Endothelial cell of umbilical vein (primary cell): ENCODE measurements around the gene ZDHHC13. TPM values are rescaled to one million over a fixed set of nuclear protein-coding genes. Genes with fewer than 3 reads are reported as not detected.

Experiments used
- BruUV-seq: library from RNA; stranded (reverse); fragments of 400-500 nt; replicated peaks from 2 replicates; lab custom pipeline; 2021; lab: Mats Ljungman, UMichigan
- CTCF ChIA-PET: fragments of 300-600, 350-600 bp; sonication (Branson Sonifier 250); formaldehyde crosslinking; loops from one replicate; lab custom pipeline; 2021; ENCODE audit warnings: antibody characterized with exemption, inconsistent platforms; lab: Charles Lee
- POLR2A ChIA-PET: fragments of 300-600, 350-600 bp; sonication (Branson Sonifier 250); formaldehyde crosslinking; loops from one replicate; lab custom pipeline; 2021; ENCODE audit warnings: antibody characterized with exemption, inconsistent platforms; lab: Charles Lee
- DNase-seq: peaks from one replicate; pipeline ENCODE4 v3.0.0-alpha.2; 2011; ENCODE audit warnings: low read depth, low spot score
- FAIRE-seq: peaks from 2 replicates; lab custom pipeline; 2011; peaks lifted over from hg19 to GRCh38; lab: Jason Lieb, UNC
- H2AFZ ChIP-seq: 2 replicates; pipeline ENCODE4 v1.6.0; 2012; ENCODE audit warnings: low read depth, low read length, control low read depth, inconsistent platforms
- H3K27ac ChIP-seq: 2 replicates; pipeline ENCODE4 v1.5.1; 2011; ENCODE audit warnings: low read depth, mild to moderate bottlenecking, control low read depth, low read length, moderate library complexity; ENCODE audit not compliant: insufficient read depth
- H3K27me3 ChIP-seq, 2 experiments: 2 replicates each; pipeline versions ENCODE4 v1.6.0 to v1.6.1; 2011; ENCODE audit warnings: low read length in 2 of 2, mixed read lengths in 1 of 2; ENCODE audit not compliant: control insufficient read depth in 2 of 2, insufficient read depth in 2 of 2
- H3K36me3 ChIP-seq, 2 experiments: 2 replicates in 1 of 2; 3 replicates in 1 of 2; pipeline ENCODE4 v1.5.1; 2011; ENCODE audit warnings: low read length in 2 of 2, mild to moderate bottlenecking in 1 of 2, moderate library complexity in 1 of 2; ENCODE audit not compliant: control insufficient read depth in 2 of 2, insufficient read depth in 2 of 2; ENCODE audit errors: extremely low read depth in 1 of 2
- H3K4me1 ChIP-seq: 3 replicates; pipeline ENCODE4 v1.5.1; 2011; ENCODE audit warnings: mild to moderate bottlenecking, low read length; ENCODE audit not compliant: control insufficient read depth, insufficient read depth; ENCODE audit errors: extremely low read depth
- H3K4me2 ChIP-seq: 2 replicates; pipeline ENCODE4 v1.6.1; 2011; ENCODE audit warnings: low read length, control low read depth, mixed read lengths; ENCODE audit not compliant: insufficient read depth
- H3K4me3 ChIP-seq, 3 experiments: fragments of 200-600 bp in 1 of 3; sonication (generic), shearing (Covaris generic) in 1 of 3; replicated peaks in 1 of 3; 2 replicates each; pipeline ENCODE4 v1.5.1; 2011 to 2016; ENCODE audit warnings: control low read depth in 3 of 3, low read length in 3 of 3, mild to moderate bottlenecking in 2 of 3, inconsistent platforms in 1 of 3, low read depth in 1 of 3, moderate library complexity in 1 of 3; ENCODE audit not compliant: insufficient read depth in 1 of 3
- H3K79me2 ChIP-seq: 2 replicates; pipeline ENCODE4 v1.6.0; 2012; ENCODE audit warnings: low read length, inconsistent platforms; ENCODE audit not compliant: control insufficient read depth, insufficient read depth
- H3K9ac ChIP-seq: replicated peaks from 2 replicates; pipeline ENCODE3; 2011; ENCODE audit warnings: low read length, control low read depth; ENCODE audit not compliant: insufficient read depth; ENCODE audit errors: extremely low read depth
- H3K9me1 ChIP-seq: replicated peaks from 3 replicates; pipeline ENCODE4 v1.6.0; 2011; ENCODE audit warnings: mild to moderate bottlenecking, low read length; ENCODE audit not compliant: control insufficient read depth, insufficient read depth; ENCODE audit errors: extremely low read depth
- H3K9me3 ChIP-seq: replicated peaks from 2 replicates; pipeline ENCODE4 v1.5.1; 2012; ENCODE audit warnings: low read length, inconsistent platforms; ENCODE audit not compliant: control insufficient read depth, insufficient read depth
- H4K20me1 ChIP-seq: replicated peaks from 2 replicates; pipeline ENCODE3; 2011; ENCODE audit warnings: mild to moderate bottlenecking, low read length; ENCODE audit not compliant: control insufficient read depth, insufficient read depth; ENCODE audit errors: extremely low read depth
- EZH2 ChIP-seq: IDR thresholded peaks from 2 replicates; pipeline ENCODE4 v1.6.1; 2012; ENCODE audit warnings: borderline replicate concordance, low read depth, mild to moderate bottlenecking, moderate library complexity, low read length, inconsistent platforms; ENCODE audit not compliant: severe bottlenecking
- FOS ChIP-seq: IDR thresholded peaks from 2 replicates; pipeline ENCODE4 v1.6.1; 2011; ENCODE audit warnings: mild to moderate bottlenecking, low read length, moderate library complexity, borderline replicate concordance; ENCODE audit not compliant: insufficient read depth
- GATA2 ChIP-seq: IDR thresholded peaks from 2 replicates; pipeline ENCODE4 v1.7.0; 2011; ENCODE audit warnings: low read depth, mild to moderate bottlenecking, moderate library complexity, mixed read lengths, low read length; ENCODE audit not compliant: insufficient read length, insufficient read depth
- JUN ChIP-seq: IDR thresholded peaks from 2 replicates; pipeline ENCODE4 v1.6.1; 2011; ENCODE audit warnings: borderline replicate concordance, low read depth; ENCODE audit not compliant: insufficient read length, insufficient read depth
- MYC ChIP-seq: IDR thresholded peaks from one replicate; pipeline ENCODE4 v1.6.1; 2011; ENCODE audit warnings: mild to moderate bottlenecking, low read depth, low read length
- POLR2A ChIP-seq: IDR thresholded peaks from 2 replicates; pipeline ENCODE4 v1.6.1; 2012; ENCODE audit warnings: low read depth, mild to moderate bottlenecking, control low read depth, low read length
- POLR2AphosphoS5 ChIP-seq: IDR thresholded peaks from 2 replicates; pipeline ENCODE4 v1.6.1; 2012; ENCODE audit warnings: low read depth, mild to moderate bottlenecking, control low read depth, low read length, moderate library complexity; ENCODE audit not compliant: insufficient read depth
- dilution Hi-C: fragments of 300-500 bp; cut with MboI; formaldehyde crosslinking; loops from one replicate; pipeline ENCODE4 v1.15.0; 2019; ENCODE audit warnings: low sequenced_read_pairs; ENCODE audit not compliant: extremely low pct_ligation_motif_present
- intact Hi-C: fragments of 100-400 bp; cut with micrococcal nuclease; formaldehyde crosslinking; loops from one replicate; pipeline ENCODE4 v1.10.0; 2022
- polyA plus RNA-seq, 4 experiments: library from polyadenylated mRNA; depleted of rRNA in 3 of 4; stranded (reverse) in 3 of 4; unstranded in 1 of 4; fragments of >200 nt; gene quantifications; 2 replicates each; pipeline versions ENCODE4 v1.2.1 to v1.2.3, GENCODE V29; 2011 to 2012; ENCODE audit warnings: missing spikeins in 1 of 4
- total RNA-seq: library from RNA; stranded (reverse); gene quantifications from 2 replicates; pipeline ENCODE4 v1.2.3, GENCODE V29; 2021
- TF ChIP-seq, protein P1 (sequence below), 2 donors: IDR thresholded peaks; 1 replicate in 1 of 2; 2 replicates in 1 of 2; pipeline ENCODE4 v1.5.1; 2011; ENCODE audit warnings: low read length in 2 of 2, mild to moderate bottlenecking in 2 of 2, moderate library complexity in 2 of 2, control low read depth in 1 of 2, inconsistent platforms in 1 of 2, low read depth in 1 of 2; ENCODE audit not compliant: insufficient read depth in 1 of 2; ENCODE audit errors: extremely low read depth in 1 of 2
- TF ChIP-seq, protein P2 (sequence below): IDR thresholded peaks from 2 replicates; pipeline ENCODE4 v1.6.1; 2011; ENCODE audit not compliant: insufficient read depth, insufficient read length

The ZDHHC13 gene
- total and polyA plus RNA-seq, 2 donors (not counting 3 experiments of a cell fraction or from before 2014, with no cell fraction given): 37.4 to 52.9 TPM

DNA sequence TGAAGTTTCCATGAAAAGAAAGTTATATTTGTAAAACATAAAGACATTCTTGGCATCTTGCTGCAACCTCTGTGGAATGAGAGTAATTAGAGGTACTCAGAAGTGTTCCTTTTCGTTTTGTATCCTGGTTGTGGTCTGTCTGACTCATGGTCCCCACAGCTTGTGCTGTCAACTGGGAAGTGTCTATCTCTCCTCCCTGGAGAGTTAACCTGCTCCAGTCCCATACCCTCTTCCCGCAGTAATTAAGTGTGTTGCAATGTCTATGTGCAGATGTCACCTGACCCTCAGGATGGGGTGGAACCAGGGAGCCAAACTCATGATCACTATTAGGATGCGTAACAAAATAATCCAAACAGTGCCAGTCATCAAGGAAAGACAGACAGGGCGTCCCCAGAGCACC, 23.0 kb upstream of the ZDHHC13 start:
- H3K27ac ChIP-seq: no peak overlapping the region
- no peak overlapping the region for H3K4me2 ChIP-seq
- no peak for DNase-seq
- no TSS peak for BruUV-seq
- CTCF ChIA-PET: interaction anchor here (0.7 to 1.3 kb wide), 5 partner anchors 14 to 23 kb away, joined by 3 to 6 read pairs (median 3); partner anchors contain the start of gene ZDHHC13
- POLR2A ChIA-PET: no interaction called here
- H3K4me3 ChIP-seq: no peak overlapping the region
- no peaks in the 10 kb centered on the region for H3K9me3 ChIP-seq
- H2AFZ ChIP-seq: peak overlapping the region; percentile 56
- intact Hi-C loops: no loop called here
- peak; percentile 51 for TF ChIP-seq FOS
- TF ChIP-seq POLR2AphosphoS5: no peak
- FAIRE-seq: no peak
- dilution Hi-C loops: no loop called here
- H4K20me1 ChIP-seq: no peaks in the 10 kb centered on the region
- peaks cover 27% of the 10 kb centered on the region for H3K4me1 ChIP-seq
- H3K36me3 ChIP-seq: no peaks in the 10 kb centered on the region
- H3K9ac ChIP-seq: no peak overlapping the region
- H3K27me3 ChIP-seq: no peaks in the 10 kb centered on the region
- H3K9me1 ChIP-seq: no peaks in the 10 kb centered on the region
- H3K79me2 ChIP-seq: no peaks in the 10 kb centered on the region

DNA sequence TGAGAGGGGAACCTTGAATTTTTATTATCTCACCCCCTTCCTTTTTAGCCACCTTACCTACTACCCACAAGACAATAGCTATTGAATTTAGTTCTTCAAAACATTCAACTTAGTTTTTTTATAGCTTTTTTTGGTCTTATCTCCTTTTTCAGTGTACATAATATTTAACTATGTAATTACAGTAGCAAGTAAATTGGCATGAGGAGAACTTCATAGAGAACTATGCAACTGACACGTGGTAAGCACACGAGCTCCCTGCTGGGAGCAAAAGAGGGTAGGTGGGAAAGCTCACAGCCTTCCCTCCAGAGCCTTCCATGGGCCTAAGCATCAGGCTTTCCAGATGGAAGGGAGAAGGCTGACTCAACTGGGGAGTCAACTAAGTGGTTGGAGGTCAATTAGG, 22.1 kb upstream of the ZDHHC13 start:
- ChIA-PET POLR2A (no interaction called here), CTCF (interaction anchor here (1.0 kb wide), 2 partner anchors 18 to 24 kb away, joined by 3 to 5 read pairs; no protein-coding TSS in a partner anchor)
- dilution Hi-C loops: no loop called here

More for the DNA sequence above, 22.1 kb upstream of the ZDHHC13 start:
- H3K36me3 ChIP-seq: no peaks in the 10 kb centered on the region
- H3K9me1 ChIP-seq: no peaks in the 10 kb centered on the region
- H3K27me3 ChIP-seq: no peaks in the 10 kb centered on the region
- H2AFZ ChIP-seq: no peak overlapping the region
- H4K20me1 ChIP-seq: no peaks in the 10 kb centered on the region
- no peak for FAIRE-seq
- H3K4me2 ChIP-seq: no peak overlapping the region
- H3K27ac ChIP-seq: no peak overlapping the region
- no peak overlapping the region for H3K4me3 ChIP-seq
- intact Hi-C loops: no loop called here
- H3K9me3 ChIP-seq: no peaks in the 10 kb centered on the region
- DNase-seq: no peak
- no peaks in the 10 kb centered on the region for H3K79me2 ChIP-seq
- TF ChIP-seq POLR2A (no peak), MYC (no peak), EZH2 (no peak), GATA2 (no peak), POLR2AphosphoS5 (no peak), JUN (no peak), FOS (no peak)
- TF ChIP-seq, protein P1, sequence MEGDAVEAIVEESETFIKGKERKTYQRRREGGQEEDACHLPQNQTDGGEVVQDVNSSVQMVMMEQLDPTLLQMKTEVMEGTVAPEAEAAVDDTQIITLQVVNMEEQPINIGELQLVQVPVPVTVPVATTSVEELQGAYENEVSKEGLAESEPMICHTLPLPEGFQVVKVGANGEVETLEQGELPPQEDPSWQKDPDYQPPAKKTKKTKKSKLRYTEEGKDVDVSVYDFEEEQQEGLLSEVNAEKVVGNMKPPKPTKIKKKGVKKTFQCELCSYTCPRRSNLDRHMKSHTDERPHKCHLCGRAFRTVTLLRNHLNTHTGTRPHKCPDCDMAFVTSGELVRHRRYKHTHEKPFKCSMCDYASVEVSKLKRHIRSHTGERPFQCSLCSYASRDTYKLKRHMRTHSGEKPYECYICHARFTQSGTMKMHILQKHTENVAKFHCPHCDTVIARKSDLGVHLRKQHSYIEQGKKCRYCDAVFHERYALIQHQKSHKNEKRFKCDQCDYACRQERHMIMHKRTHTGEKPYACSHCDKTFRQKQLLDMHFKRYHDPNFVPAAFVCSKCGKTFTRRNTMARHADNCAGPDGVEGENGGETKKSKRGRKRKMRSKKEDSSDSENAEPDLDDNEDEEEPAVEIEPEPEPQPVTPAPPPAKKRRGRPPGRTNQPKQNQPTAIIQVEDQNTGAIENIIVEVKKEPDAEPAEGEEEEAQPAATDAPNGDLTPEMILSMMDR (IDR thresholded peaks at IDR 0.05; ENCODE audit: extremely low read depth in 1 of 2, insufficient read depth in 1 of 2, low read depth in 1 of 2, low read length in 2 of 2): no peak
- TF ChIP-seq, protein P2, sequence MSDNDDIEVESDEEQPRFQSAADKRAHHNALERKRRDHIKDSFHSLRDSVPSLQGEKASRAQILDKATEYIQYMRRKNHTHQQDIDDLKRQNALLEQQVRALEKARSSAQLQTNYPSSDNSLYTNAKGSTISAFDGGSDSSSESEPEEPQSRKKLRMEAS: no peak
- no peak overlapping the region for H3K9ac ChIP-seq
- BruUV-seq: no TSS peak
- peaks cover 21% of the 10 kb centered on the region for H3K4me1 ChIP-seq
